Ectodermal cell (in vitro differentiated cells): ENCODE data around the gene FAM131C. TPM values are rescaled to one million over a fixed set of nuclear protein-coding genes. Genes with fewer than 3 reads are reported as not detected.

Experiments
- H3K27ac ChIP-seq: 2 replicates; pipeline ENCODE4 v1.7.0; 2013; ENCODE audit warnings: mild to moderate bottlenecking, low read depth, low read length; ENCODE audit not compliant: insufficient read depth, poor library complexity, severe bottlenecking
- H3K27me3 ChIP-seq: 2 replicates; pipeline ENCODE4 v1.7.0; 2013; ENCODE audit warnings: mild to moderate bottlenecking, low read length; ENCODE audit not compliant: insufficient read depth, control insufficient read depth, poor library complexity, severe bottlenecking
- H3K36me3 ChIP-seq: one replicate; pipeline ENCODE4 v1.7.0; 2013; ENCODE audit warnings: low read length; ENCODE audit not compliant: control insufficient read depth, insufficient read depth
- H3K4me1 ChIP-seq: one replicate; pipeline ENCODE4 v1.7.0; 2013; ENCODE audit warnings: low read length; ENCODE audit not compliant: control insufficient read depth, insufficient read depth
- H3K4me3 ChIP-seq: 2 replicates; pipeline ENCODE4 v1.7.0; 2013; ENCODE audit warnings: low read depth, low read length, control low read depth; ENCODE audit not compliant: insufficient read depth
- H3K9me3 ChIP-seq: 2 replicates; pipeline ENCODE4 v1.7.0; 2013; ENCODE audit warnings: mild to moderate bottlenecking, low read length, moderate library complexity; ENCODE audit not compliant: control insufficient read depth
- WGBS, 2 experiments: methylation state at CpG; one replicate each; pipeline ENCODE4 v1.1.7; 2013; ENCODE audit warnings: missing lambda C conversion rate in 2 of 2; 5-methylcytosine and 5-hydroxymethylcytosine counted together
- polyA plus RNA-seq, 4 experiments: library from polyadenylated mRNA; stranded (reverse); fragments of 50-300 nt; gene quantifications; one replicate each; pipeline ENCODE4 v1.2.3, GENCODE V29; 2013

The FAM131C gene, protein sequence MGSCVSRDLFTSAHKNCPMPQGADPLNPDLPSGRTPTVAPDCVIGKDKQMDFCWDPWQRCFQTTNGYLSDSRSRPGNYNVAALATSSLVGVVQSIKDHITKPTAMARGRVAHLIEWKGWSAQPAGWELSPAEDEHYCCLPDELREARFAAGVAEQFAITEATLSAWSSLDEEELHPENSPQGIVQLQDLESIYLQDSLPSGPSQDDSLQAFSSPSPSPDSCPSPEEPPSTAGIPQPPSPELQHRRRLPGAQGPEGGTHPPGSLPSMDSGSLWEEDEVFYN
- polyA plus RNA-seq (2013, experiment 1 of 4) = 2.8 TPM
- polyA plus RNA-seq (2013, experiment 2 of 4) = 2.8 TPM
- polyA plus RNA-seq (2013, experiment 3 of 4) = 4.0 TPM
- 4.5 TPM for polyA plus RNA-seq (2013, experiment 4 of 4)

DNA sequence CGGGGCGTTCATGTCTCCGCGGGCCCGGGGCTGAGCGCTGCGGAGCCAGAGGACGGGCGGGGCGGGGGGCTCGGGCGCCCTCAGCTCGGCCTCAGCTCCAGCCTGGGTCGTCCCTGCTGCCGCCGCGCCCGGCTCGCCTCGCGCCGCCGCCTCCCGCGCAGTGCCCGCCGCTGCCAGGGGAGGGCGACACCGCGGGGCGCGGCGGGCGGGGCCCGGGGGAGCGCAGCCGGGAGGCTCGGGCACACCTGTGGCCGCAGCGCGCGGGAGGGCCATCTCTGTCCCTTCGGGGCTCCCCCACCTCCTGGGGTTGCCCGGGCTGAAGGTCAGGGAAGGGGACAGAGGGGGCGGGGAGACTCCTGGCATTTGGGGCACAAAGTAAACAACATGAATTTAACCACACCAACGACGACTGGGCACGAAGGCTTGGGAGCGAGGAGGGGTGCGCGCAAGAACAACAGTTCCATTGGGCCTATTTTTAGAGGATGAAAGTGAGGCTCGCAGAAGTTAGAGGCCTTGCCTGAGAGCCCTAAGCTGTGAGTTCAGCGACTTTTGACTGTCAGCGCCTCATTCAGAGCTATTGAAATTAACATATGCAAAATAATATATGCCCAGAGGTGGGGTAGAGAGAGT lies at the start of gene FAM131C:
FAM131C (minus strand) TSS at position 162 of the 630 bp plus-strand sequence. CDS start 209 bp downstream, outside the sequence.
- Histone ChIP-seq H3K27me3 (peaks cover 42% of the 10 kb centered on the region), H3K4me3 (peak within 1 kb of the TSS; percentile 40), H3K27ac (no peak within 1 kb of the TSS), H3K9me3 (no peaks in the 10 kb centered on the region), H3K36me3 (no peaks in the 10 kb centered on the region), H3K4me1 (peaks cover 20% of the 10 kb centered on the region)
- 0 to 1% methylated on average over 54 of the region's 54 CpGs for WGBS, 2 experiments

DNA sequence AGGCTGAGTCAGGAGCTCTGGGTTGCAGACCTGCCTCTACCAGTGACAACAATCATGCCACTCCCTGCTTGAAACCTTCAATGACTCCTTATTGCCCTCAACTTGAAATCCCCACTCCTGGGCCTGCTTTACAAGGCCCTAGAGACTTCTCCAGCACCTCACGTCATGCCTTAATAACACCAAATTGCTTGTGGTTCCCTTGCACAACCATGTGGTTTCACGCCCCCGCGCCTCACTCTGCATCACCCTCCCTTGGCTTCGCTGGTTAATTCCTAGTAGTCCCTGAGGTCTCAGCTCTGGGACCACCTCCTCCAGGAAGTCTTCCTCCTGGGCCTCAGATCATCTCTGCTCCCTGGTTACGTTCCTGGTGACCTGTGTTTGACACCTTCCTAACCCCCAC lies 49.5 kb upstream of the FAM131C start:
- H3K27ac ChIP-seq = no peak overlapping the region
- H3K36me3 ChIP-seq = peaks cover 5% of the 10 kb centered on the region
- no peaks in the 10 kb centered on the region for H3K27me3 ChIP-seq
- no peak overlapping the region for H3K4me3 ChIP-seq
- H3K4me1 ChIP-seq = peaks cover 29% of the 10 kb centered on the region
- WGBS, 2 experiments = 88 to 91% methylated on average over 6 of the region's 6 CpGs
- H3K9me3 ChIP-seq = no peaks in the 10 kb centered on the region

DNA sequence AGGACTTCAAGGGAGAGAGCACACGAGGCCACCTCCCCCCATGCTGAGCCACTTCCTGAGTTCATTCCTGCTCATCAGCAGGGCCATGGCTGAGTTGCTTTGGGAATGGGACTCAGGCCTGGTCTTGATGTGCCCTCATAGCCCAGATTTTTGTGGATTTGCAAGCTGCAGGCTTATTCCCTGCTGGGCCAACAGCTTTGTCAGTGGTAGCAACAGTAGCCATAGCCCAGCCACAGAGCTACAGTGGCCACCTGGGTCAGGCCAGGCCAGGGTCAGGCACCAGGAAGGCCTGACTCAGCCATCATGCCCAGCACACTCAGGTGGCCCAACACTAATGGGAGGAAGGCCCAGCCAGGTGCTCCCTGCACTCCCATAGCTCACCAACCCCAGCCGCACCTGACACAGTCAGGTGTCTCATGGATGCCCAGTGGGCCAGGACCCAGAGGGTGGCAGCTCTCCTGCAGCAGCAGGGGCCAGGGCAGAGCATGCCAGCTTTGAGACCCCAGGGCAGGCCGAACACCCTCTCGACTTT lies 49.0 kb upstream of the FAM131C start:
- Histone ChIP-seq H3K9me3 (no peaks in the 10 kb centered on the region), H3K36me3 (peaks cover under 1% of the 10 kb centered on the region), H3K4me1 (peaks cover 34% of the 10 kb centered on the region), H3K27me3 (no peaks in the 10 kb centered on the region), H3K4me3 (no peak overlapping the region), H3K27ac (no peak overlapping the region)
- 78 to 83% methylated on average over 4 of the region's 4 CpGs for WGBS, 2 experiments

DNA sequence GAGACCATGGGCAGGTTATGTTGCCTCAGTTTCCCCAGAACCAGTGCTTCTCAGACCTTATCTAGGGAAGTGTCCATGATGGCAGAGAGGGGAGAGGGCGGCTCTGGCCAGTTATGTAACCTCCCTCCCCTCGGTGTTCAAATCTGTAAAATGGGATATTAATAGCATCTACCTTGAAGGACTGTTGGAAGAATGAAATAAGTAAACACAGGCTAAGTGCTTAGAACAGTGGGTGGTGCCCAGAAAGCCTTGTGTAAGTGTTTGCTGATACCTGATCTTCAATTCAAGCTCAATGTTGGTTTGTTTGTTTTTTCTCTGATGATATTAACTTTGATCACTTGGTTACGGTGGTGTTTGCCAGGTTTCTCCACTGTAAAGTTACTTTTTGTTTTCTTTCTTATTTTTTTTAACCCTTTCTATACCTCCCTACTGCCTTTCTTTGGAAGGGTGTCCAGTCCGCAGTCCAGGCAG lies 47.5 kb upstream of the FAM131C start:
- Histone ChIP-seq H3K27me3 (no peaks in the 10 kb centered on the region), H3K9me3 (no peaks in the 10 kb centered on the region), H3K4me1 (peaks cover 47% of the 10 kb centered on the region), H3K4me3 (no peak overlapping the region), H3K27ac (no peak overlapping the region), H3K36me3 (no peaks in the 10 kb centered on the region)
- WGBS, 2 experiments = 93 to 98% methylated on average over 3 to 4 of the region's 4 CpGs

DNA sequence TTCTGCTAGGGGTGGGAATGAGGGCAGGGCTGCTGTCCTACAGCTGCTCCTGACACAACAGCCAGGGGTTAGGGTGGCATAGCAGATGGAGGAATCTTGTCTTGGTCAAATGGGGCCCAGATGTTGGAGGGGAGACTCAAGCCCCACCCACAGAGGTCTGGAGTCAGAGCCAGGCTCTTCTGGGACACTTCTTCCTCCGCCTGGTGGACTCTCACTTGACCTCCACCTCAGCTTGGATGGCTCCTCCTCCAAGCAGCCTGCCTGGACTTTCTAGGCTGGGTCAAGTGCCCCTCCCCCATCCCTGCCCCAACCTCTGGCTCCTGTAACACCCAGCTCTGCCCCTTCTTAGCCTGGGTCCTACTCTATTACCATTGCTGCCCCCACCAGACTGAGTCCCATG lies 47.0 kb upstream of the FAM131C start:
- Histone ChIP-seq H3K36me3 (no peaks in the 10 kb centered on the region), H3K27me3 (no peaks in the 10 kb centered on the region), H3K4me3 (no peak overlapping the region), H3K9me3 (no peaks in the 10 kb centered on the region), H3K27ac (no peak overlapping the region), H3K4me1 (peaks cover 52% of the 10 kb centered on the region)
- 89 to 94% methylated on average over 1 of the region's 1 CpG for WGBS, 2 experiments

DNA sequence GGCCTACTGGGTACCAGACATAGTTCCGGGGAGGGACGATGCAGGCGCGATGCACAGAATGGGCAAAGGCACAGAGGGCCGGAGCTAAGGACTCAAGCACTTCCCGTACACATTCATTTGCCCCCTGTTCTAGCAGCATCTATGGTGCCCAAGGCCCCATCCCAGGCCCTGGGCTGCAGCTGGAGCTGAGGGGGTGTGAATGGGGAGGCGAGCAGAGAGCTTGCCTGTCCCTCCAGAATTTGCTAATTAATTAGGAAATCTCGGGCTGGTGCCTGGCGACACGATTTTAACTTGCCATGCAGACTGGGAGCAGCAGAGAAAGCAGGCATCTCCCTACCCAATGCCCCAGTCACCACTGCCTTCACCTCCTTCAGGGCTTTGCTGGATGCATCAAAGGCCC lies 46.5 kb upstream of the FAM131C start:
- 84 to 90% methylated on average over 10 of the region's 10 CpGs for WGBS, 2 experiments
- Histone ChIP-seq H3K4me1 (peaks cover 57% of the 10 kb centered on the region), H3K27me3 (no peaks in the 10 kb centered on the region), H3K27ac (no peak overlapping the region), H3K4me3 (no peak overlapping the region), H3K9me3 (no peaks in the 10 kb centered on the region), H3K36me3 (no peaks in the 10 kb centered on the region)

DNA sequence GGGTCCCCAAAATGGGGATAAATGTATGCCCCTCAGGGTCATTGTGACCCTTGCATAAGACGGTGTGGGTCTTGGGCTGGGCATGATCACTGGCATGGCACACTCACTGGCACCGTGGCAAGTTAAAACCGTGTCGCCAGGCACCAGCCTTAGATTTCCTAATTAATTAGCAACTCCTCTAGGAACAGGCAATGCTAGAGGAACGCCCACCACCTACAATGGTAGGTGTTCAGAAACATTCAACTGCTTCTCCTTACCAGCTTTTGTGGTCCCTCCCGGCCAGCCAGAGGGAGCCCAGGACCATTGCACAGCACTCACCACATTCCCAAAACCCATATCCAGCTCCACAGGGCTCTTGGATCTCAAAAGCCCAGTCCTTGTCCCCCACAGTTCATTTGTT lies 46.1 kb upstream of the FAM131C start:
- Histone ChIP-seq H3K4me1 (peaks cover 61% of the 10 kb centered on the region), H3K27me3 (no peaks in the 10 kb centered on the region), H3K9me3 (no peaks in the 10 kb centered on the region), H3K27ac (no peak overlapping the region), H3K4me3 (no peak overlapping the region), H3K36me3 (no peaks in the 10 kb centered on the region)
- WGBS, 2 experiments = 90 to 92% methylated on average over 6 of the region's 6 CpGs

DNA sequence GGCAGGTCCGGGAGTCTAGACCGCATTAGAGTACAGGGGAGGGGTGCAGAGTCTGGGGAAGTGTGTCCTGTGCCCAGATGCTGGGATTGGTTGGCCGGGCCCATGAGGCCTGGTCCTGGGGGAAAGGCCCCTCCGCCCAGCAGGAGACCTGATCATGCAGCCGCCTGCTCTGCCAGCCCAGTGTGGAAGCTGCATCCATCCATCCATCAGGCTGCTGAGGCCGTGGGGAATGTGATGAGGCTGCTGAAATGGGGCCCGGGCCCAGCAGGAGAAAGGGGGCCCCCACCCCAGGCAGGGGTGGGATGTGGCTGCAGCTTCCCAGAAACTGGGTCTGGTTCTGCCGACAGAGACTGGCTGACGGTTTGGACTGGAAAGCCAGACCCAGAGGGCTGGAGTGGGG lies 45.3 kb upstream of the FAM131C start:
- H3K4me3 ChIP-seq = no peak overlapping the region
- no peak overlapping the region for H3K27ac ChIP-seq
- WGBS, 2 experiments = 72 to 76% methylated on average over 9 of the region's 9 CpGs
- H3K9me3 ChIP-seq = no peaks in the 10 kb centered on the region
- no peaks in the 10 kb centered on the region for H3K36me3 ChIP-seq
- peaks cover 62% of the 10 kb centered on the region for H3K4me1 ChIP-seq
- no peaks in the 10 kb centered on the region for H3K27me3 ChIP-seq

DNA sequence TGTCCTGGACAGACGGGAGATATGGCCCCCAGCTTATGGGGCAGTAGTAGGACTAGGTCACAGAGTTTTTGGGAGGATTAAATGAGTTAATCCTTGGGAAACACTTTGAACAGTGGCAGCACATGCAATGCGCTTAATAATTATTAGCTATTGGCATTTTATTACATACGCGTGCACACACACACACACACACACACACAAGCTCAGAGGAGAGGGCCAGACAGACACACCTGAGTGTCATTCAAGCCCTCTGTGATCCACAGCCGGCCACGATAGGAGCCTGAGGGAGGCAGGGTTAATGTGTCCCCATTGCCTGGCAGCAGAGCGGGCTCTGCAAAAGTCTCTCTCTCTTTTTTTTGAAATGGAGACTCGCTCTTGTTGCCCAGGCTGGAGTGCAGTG lies 44.5 kb upstream of the FAM131C start:
- no peak overlapping the region for H3K4me3 ChIP-seq
- H3K27me3 ChIP-seq = no peaks in the 10 kb centered on the region
- H3K4me1 ChIP-seq = peaks cover 67% of the 10 kb centered on the region
- H3K9me3 ChIP-seq = no peaks in the 10 kb centered on the region
- H3K27ac ChIP-seq = no peak overlapping the region
- WGBS, 2 experiments = 83 to 90% methylated on average over 8 of the region's 8 CpGs
- no peaks in the 10 kb centered on the region for H3K36me3 ChIP-seq

DNA sequence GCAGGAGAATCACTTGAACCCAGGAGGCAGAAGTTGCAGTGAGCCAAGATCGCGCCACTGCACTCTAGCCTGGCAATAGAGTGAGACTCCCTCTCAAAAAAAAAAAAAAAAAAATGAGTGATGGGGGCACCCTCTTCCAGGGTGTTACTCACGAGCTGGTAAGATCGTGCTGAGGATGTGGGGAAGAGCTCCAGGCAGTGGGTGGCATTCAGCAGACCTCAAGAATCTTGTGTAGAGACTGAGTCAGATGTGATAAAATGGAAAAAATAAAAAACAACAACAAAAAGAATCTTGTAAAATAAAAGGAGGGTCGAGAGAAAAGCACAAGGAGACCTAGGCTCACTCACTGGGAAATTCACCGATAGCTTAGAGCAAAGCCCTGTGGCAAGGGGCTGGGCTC lies 43.9 kb upstream of the FAM131C start:
- no peak overlapping the region for H3K4me3 ChIP-seq
- WGBS, 2 experiments = 88 to 90% methylated on average over 6 of the region's 6 CpGs
- H3K36me3 ChIP-seq = no peaks in the 10 kb centered on the region
- H3K9me3 ChIP-seq = no peaks in the 10 kb centered on the region
- H3K27ac ChIP-seq = no peak overlapping the region
- H3K4me1 ChIP-seq = peaks cover 68% of the 10 kb centered on the region
- no peaks in the 10 kb centered on the region for H3K27me3 ChIP-seq
